Type B pancreatic cell (in vitro differentiated cells): ENCODE results near the gene ITPR2. TPM values are rescaled to one million over a fixed set of nuclear protein-coding genes. Genes with fewer than 3 reads are reported as not detected.
"Not testable (repeated sequence)": the region's sequence is repeated elsewhere in the genome, so short reads cannot be mapped to it uniquely, and the experiment has no call there.

ENCODE experiments used
- DNase-seq: peaks from one replicate; pipeline ENCODE4 v3.0.0; 2021; ENCODE audit warnings: mixed read lengths; ENCODE audit not compliant: unreplicated experiment; ENCODE audit errors: extremely low spot score
- H3K27ac Mint-ChIP-seq: 2 replicates; pipeline ENCODE4 v1.8.0; 2021; ENCODE audit warnings: mild to moderate bottlenecking, mixed read lengths
- H3K27me3 Mint-ChIP-seq: 2 replicates; pipeline ENCODE4 v1.8.0; 2021; ENCODE audit warnings: mixed read lengths
- H3K36me3 Mint-ChIP-seq: 2 replicates; pipeline ENCODE4 v1.8.0; 2021; ENCODE audit warnings: mixed read lengths
- H3K4me1 Mint-ChIP-seq: one replicate; pipeline ENCODE4 v1.8.0; 2021; ENCODE audit warnings: mixed read lengths; ENCODE audit not compliant: unreplicated experiment
- H3K4me3 Mint-ChIP-seq: 2 replicates; pipeline ENCODE4 v1.8.0; 2021; ENCODE audit warnings: mild to moderate bottlenecking, mixed read lengths
- H3K9me3 Mint-ChIP-seq: 2 replicates; pipeline ENCODE4 v1.8.0; 2021; ENCODE audit warnings: mixed read lengths
- total RNA-seq: library from RNA; stranded (reverse); gene quantifications from 2 replicates; pipeline ENCODE4 v1.2.1, GENCODE V29; 2021; ENCODE audit warnings: low replicate concordance
- TF ChIP-seq, protein P1 (sequence below): fragments of 200-600 bp; sonication (generic); conservative IDR thresholded peaks from 2 replicates; pipeline ENCODE4 v1.5.0; 2021; ENCODE audit warnings: antibody characterized with exemption, mild to moderate bottlenecking

The ITPR2 gene
- total RNA-seq, 1 donor from 2014 or later, result 33.7 TPM

DNA sequence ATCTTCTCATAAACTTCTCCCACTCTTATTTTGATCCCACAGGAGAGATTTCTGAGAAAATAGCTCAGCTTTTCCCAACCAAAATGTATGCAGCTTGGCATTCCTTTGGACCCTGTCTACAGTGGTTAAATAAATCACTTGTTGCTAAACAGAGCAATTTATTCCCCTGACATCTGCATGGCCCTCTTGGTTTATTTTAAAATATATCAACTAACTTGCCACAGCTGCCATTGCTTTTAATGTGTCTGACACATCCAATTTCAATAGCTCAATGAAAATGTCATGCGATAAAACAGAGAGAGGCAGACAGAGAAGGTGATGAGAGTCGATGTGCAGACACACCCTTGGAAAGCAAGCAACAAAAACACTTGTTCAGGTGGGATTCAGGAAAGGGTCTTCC, 509.3 kb downstream of the ITPR2 start:
- Mint-ChIP-seq H3K36me3 (peaks cover 3% of the 10 kb centered on the region), H3K27ac (no peak overlapping the region), H3K27me3 (peaks cover 9% of the 10 kb centered on the region), H3K4me3 (no peak overlapping the region), H3K4me1 (no peaks in the 10 kb centered on the region), H3K9me3 (peaks cover 5% of the 10 kb centered on the region)
- no peak for DNase-seq
- TF ChIP-seq, protein P1, sequence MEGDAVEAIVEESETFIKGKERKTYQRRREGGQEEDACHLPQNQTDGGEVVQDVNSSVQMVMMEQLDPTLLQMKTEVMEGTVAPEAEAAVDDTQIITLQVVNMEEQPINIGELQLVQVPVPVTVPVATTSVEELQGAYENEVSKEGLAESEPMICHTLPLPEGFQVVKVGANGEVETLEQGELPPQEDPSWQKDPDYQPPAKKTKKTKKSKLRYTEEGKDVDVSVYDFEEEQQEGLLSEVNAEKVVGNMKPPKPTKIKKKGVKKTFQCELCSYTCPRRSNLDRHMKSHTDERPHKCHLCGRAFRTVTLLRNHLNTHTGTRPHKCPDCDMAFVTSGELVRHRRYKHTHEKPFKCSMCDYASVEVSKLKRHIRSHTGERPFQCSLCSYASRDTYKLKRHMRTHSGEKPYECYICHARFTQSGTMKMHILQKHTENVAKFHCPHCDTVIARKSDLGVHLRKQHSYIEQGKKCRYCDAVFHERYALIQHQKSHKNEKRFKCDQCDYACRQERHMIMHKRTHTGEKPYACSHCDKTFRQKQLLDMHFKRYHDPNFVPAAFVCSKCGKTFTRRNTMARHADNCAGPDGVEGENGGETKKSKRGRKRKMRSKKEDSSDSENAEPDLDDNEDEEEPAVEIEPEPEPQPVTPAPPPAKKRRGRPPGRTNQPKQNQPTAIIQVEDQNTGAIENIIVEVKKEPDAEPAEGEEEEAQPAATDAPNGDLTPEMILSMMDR, result no peak

DNA sequence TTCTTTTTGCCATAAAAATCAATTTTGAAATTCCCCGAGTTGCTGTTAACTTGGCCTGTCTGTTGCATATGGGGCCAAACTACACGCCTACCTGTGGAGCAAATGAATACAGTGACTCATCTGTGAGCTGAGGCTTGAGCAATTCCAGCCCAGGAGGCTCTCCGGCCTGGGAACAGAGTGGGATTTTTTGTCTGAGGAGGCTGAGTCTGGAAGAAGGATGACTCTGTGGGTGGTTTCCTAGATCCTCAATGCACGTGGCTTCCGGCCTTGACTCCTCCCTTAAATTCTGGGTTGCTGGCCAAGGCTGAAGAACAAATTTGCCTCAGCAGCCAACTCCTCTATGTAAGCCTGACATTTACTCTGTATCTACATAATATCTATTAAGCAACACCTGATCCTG, 513.5 kb downstream of the ITPR2 start:
- no peak overlapping the region for H3K4me3 Mint-ChIP-seq
- TF ChIP-seq, protein P1, result no peak
- peaks cover 5% of the 10 kb centered on the region for H3K9me3 Mint-ChIP-seq
- H3K27me3 Mint-ChIP-seq, result peaks cover 3% of the 10 kb centered on the region
- H3K4me1 Mint-ChIP-seq, result no peaks in the 10 kb centered on the region
- DNase-seq, result no peak
- peaks cover 11% of the 10 kb centered on the region for H3K36me3 Mint-ChIP-seq
- H3K27ac Mint-ChIP-seq, result no peak overlapping the region

DNA sequence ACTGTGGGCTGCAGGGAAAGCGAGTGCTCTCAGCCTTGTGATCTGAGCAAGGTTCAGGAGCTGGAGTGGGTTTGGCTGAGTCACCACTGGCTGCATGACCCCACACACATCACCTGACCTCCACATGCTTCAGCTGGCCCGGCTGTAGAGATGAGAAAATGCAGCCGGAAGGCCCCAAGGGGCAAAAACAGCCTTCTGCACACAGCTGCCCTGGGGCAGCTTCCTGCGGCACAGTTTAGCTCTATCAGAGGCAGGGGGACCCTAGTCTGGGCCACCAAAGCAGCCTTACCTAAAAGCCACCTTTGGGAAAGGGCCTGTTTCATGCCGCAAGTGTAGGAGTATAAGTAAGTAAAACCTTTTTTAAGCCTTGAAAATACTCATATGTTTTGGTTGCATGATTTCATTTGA, 514.3 kb downstream of the ITPR2 start:
- DNase-seq, result no peak
- no peaks in the 10 kb centered on the region for H3K4me1 Mint-ChIP-seq

DNA sequence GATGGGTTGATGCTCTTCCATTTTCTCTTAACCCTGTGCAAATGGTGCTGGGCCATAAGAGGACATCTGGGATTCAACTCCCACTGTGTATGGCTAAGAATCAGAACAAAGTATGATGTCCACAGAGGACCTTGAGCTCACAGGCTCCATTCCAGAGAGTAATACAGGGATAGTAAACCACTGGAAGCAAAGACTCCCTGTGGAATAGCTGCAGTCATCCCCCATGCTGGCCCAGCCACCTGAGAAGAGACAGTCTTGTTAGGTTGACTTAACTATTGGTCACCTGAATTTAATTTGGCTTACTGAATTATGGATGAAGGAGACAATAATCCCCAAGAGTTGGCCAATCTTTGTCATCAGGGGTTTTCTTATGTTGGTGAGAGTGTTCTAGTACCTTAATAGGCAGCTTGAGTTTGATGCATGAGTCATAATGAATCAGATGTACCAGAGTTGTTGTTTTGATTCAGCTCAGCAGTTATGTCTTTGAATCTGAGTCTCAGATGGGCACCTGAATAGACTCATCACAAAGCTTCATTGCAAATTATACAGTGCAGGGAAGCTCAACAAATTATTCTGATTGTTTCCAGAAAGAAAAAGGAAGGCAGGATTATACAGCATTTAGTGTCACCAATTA, 514.9 kb downstream of the ITPR2 start:
- no peak for DNase-seq

More for the DNA sequence above, 514.3 kb downstream of the ITPR2 start:
- H3K27me3 Mint-ChIP-seq, result peaks cover 3% of the 10 kb centered on the region
- peaks cover 11% of the 10 kb centered on the region for H3K36me3 Mint-ChIP-seq
- no peak overlapping the region for H3K4me3 Mint-ChIP-seq
- TF ChIP-seq, protein P1, result no peak
- H3K27ac Mint-ChIP-seq, result no peak overlapping the region
- H3K9me3 Mint-ChIP-seq, result peaks cover 5% of the 10 kb centered on the region

DNA sequence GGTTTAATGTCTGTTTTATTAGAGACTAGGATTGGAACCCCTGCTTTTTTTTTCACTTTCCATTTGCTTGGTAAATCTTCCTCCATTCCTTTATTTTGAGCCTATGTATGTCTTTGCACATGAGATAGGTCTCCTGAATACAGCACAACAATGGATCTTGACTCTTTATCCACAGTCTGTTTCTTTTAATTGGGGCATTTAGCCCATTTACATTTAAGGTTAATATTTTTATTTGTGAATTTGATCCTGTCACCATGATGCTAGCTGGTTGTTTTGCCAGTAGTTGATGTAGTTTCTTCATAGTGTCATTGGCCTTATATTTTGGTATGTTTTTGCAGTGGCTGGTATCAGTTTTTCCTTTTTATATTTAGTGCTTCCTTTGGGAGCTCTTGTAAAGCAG, 518.9 kb downstream of the ITPR2 start:
- Mint-ChIP-seq H3K36me3 (peaks cover 12% of the 10 kb centered on the region), H3K9me3 (peaks cover 13% of the 10 kb centered on the region)
- H3K4me1 Mint-ChIP-seq, H3K27ac Mint-ChIP-seq, DNase-seq, H3K4me3 Mint-ChIP-seq, H3K27me3 Mint-ChIP-seq: not testable (repeated sequence)

More for the DNA sequence above, 514.9 kb downstream of the ITPR2 start:
- Mint-ChIP-seq H3K9me3 (peaks cover 10% of the 10 kb centered on the region), H3K27me3 (peaks cover 3% of the 10 kb centered on the region), H3K27ac (no peak overlapping the region), H3K36me3 (peaks cover 11% of the 10 kb centered on the region), H3K4me3 (no peak overlapping the region), H3K4me1 (no peaks in the 10 kb centered on the region)
- TF ChIP-seq, protein P1, result no peak

DNA sequence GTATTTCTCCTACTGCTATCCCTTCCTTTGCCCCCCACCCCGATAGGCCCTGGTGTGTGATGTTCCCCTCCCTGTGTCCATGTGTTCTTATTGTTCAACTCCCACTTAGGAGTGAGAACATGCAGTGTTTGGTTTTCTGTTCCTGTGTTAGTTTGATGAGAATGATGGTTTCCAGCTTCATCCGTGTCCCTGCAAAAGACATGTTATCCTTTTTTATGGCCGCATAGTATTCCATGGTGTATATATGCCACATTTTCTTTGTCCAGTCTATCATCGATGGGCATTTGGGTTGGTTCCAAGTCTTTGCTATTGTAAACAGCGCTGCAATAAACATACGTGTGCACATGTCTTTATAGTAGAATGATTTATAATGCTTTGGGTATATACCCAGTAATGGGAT, 522.5 kb downstream of the ITPR2 start:
- not testable (repeated sequence) for DNase-seq, H3K4me1 Mint-ChIP-seq, H3K27me3 Mint-ChIP-seq, H3K27ac Mint-ChIP-seq, H3K36me3 Mint-ChIP-seq, H3K4me3 Mint-ChIP-seq
- peaks cover 13% of the 10 kb centered on the region for H3K9me3 Mint-ChIP-seq
